WERI-Rb-1 (cell line): ENCODE data around the gene LPP.
A peak's percentile ranks its signal among the peaks of the same experiment; 100 is the strongest.

Experiments used
- DNase-seq: peaks from one replicate; pipeline ENCODE4 v3.0.0-alpha.2; 2020
- H3K27ac ChIP-seq: fragments of 250-450 bp; sonication (Bioruptor Pico); 2 replicates; pipeline ENCODE4 v1.5.1; 2020; ENCODE audit warnings: mild to moderate bottlenecking, moderate library complexity
- H3K27me3 ChIP-seq: fragments of 250-450 bp; sonication (Bioruptor Pico); 2 replicates; pipeline ENCODE4 v1.5.1; 2021; ENCODE audit warnings: mild to moderate bottlenecking, low read depth, moderate library complexity; ENCODE audit not compliant: insufficient read depth, severe bottlenecking
- H3K36me3 ChIP-seq: fragments of 250-450 bp; sonication (Bioruptor Pico); 2 replicates; pipeline ENCODE4 v1.5.1; 2020; ENCODE audit warnings: mild to moderate bottlenecking, moderate library complexity
- H3K4me3 ChIP-seq: 2 replicates; pipeline ENCODE4 v1.5.1; 2011; ENCODE audit warnings: low read depth, mild to moderate bottlenecking, control low read depth, low read length
- H3K9me3 ChIP-seq: fragments of 250-450 bp; sonication (Bioruptor Pico); 2 replicates; pipeline ENCODE4 v1.5.1; 2021; ENCODE audit warnings: mild to moderate bottlenecking, moderate library complexity; ENCODE audit not compliant: severe bottlenecking
- TF ChIP-seq, protein P1 (sequence below): IDR thresholded peaks from 2 replicates; pipeline ENCODE4 v1.5.1; 2011; ENCODE audit warnings: low read depth, mild to moderate bottlenecking, control low read depth, inconsistent platforms, low read length

Gene LPP

DNA sequence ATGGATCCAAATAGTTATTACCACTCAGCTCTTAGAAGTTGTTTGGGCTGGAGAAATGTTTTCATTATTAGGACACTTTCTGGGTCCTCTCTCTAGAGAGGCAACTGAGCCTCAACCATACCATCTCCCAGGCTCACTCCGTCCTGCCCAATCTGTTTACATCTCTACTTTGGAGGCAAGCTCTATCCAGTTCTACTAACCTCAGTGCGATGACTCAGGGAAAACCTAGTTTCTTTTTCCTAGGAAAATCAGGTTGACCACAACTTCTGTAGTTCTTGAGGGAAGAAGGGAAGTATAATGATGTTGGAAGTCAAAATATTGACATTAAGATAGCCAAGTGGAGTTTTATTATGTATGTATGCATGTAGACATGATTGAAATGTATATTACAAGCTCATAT, 40.4 kb downstream of the LPP start:
- Histone ChIP-seq H3K9me3 (no peaks in the 10 kb centered on the region), H3K4me3 (no peak overlapping the region), H3K36me3 (no peaks in the 10 kb centered on the region), H3K27me3 (no peaks in the 10 kb centered on the region), H3K27ac (no peak overlapping the region)
- DNase-seq: no peak
- TF ChIP-seq, protein P1, sequence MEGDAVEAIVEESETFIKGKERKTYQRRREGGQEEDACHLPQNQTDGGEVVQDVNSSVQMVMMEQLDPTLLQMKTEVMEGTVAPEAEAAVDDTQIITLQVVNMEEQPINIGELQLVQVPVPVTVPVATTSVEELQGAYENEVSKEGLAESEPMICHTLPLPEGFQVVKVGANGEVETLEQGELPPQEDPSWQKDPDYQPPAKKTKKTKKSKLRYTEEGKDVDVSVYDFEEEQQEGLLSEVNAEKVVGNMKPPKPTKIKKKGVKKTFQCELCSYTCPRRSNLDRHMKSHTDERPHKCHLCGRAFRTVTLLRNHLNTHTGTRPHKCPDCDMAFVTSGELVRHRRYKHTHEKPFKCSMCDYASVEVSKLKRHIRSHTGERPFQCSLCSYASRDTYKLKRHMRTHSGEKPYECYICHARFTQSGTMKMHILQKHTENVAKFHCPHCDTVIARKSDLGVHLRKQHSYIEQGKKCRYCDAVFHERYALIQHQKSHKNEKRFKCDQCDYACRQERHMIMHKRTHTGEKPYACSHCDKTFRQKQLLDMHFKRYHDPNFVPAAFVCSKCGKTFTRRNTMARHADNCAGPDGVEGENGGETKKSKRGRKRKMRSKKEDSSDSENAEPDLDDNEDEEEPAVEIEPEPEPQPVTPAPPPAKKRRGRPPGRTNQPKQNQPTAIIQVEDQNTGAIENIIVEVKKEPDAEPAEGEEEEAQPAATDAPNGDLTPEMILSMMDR: no peak

DNA sequence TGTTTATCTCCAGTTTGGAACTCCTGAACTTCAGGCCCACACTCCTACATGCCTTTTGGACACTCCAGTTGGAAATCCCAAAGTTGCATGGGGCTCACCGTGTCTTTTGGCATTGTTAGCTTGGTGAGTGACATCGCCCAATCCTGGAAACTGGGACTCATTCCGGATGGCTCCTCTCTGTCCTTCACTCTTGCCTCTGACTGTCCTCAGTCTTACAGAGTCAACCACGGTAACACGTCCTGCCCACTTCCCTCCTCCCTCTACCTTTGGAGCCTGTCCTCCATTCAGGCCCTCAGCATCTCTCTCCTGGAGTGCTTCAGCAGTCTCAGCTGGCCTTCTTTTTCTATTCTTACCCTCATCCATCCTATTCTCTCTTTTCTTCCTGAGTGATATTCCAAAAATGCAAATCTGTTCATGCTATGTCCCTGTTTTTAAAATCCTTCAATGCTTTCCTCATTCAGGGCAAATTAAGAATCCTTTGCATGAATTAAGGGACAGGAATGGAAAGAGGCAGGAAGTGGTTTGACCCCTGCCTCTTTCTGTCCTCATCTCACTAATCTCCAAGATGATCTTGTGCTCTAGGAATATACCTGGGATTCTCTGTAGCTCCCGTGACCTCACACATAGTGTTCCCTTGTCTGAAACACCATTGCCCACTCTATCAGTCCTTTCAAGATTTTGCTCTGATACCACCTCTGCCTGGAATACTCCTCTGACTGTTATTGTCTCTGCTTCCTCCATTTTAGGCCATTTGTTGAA, 42.5 kb downstream of the LPP start:
- no peak overlapping the region for H3K27ac ChIP-seq
- TF ChIP-seq, protein P1: no peak
- no peaks in the 10 kb centered on the region for H3K9me3 ChIP-seq
- no peaks in the 10 kb centered on the region for H3K27me3 ChIP-seq
- H3K36me3 ChIP-seq: no peaks in the 10 kb centered on the region
- DNase-seq: no peak
- no peak overlapping the region for H3K4me3 ChIP-seq

DNA sequence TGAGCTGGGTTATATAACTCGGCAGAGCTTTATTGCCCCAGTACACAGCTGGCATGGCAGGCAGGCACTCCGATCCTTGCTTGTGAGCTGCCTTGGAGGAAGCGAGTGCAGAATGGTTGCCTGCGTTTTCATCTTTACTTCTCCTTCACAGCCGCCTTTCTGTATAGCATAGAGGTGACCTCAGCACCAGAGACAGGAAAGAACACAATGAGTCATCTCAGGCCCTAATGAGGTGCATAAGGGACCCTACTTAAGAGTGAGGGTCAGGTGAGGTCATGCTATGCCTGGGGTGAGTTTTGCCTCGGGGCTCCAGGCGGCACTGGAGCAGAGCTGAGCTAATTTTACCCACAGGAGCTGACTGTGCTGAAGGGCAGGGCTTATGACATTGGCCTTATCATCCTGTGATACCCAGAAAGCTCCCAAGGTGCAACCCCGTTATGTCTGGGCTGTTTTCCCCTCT, 43.5 kb downstream of the LPP start:
- TF ChIP-seq, protein P1: no peak
- Histone ChIP-seq H3K36me3 (no peaks in the 10 kb centered on the region), H3K4me3 (no peak overlapping the region), H3K27ac (no peak overlapping the region), H3K27me3 (no peaks in the 10 kb centered on the region), H3K9me3 (no peaks in the 10 kb centered on the region)
- peak; percentile 11 for DNase-seq

DNA sequence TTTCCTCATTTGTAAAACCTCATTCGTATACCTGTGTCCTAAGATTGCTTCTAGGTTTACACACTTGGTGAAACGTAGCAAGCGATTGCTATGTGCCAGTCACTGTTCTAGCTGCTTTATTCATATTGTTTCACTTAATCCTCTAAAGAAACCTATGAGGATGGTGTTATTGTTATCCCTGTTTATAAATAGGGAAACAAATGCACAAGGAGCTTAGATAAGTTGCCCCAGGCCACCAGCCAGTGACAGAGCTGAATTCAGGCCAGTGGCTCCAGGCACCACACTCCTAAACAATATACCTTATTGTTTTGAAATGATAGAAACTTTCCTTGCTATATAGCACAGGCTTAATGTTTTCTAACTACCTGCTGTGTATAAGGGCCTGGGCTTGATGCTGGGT, 44.0 kb downstream of the LPP start:
- TF ChIP-seq, protein P1: no peak
- H3K4me3 ChIP-seq: no peak overlapping the region

DNA sequence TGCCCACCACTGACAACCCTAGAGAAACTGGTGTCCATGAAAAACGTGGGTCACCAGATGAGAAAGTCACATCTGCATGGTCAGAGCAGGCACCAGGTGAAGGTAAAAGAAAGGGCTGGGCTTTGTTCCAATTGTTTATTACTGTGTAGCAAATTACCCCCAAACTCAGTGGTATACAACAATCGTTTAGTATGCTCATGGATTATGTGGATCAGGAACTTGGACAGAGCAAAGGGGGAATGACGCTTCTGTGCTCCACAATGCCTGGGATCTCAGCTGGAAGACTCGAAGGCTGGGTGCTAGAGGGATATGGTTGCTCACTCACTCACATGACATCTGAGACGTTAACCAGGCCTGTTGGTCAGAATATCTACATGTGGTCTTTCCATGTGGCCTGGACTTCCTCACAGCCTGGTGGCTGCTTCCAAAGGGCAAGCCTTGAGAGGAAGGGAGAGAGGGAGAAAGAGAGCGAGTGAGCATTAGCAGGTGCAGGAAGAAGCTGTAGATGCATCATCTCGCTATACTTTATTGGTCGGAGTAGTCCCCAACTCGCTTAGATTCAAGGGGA, 44.9 kb downstream of the LPP start:
- no peak for DNase-seq
- Histone ChIP-seq H3K27me3 (no peaks in the 10 kb centered on the region), H3K4me3 (no peak overlapping the region), H3K9me3 (no peaks in the 10 kb centered on the region), H3K27ac (no peak overlapping the region), H3K36me3 (no peaks in the 10 kb centered on the region)
- TF ChIP-seq, protein P1: no peak

More for the DNA sequence above, 44.0 kb downstream of the LPP start:
- DNase-seq: no peak
- Histone ChIP-seq H3K9me3 (no peaks in the 10 kb centered on the region), H3K36me3 (no peaks in the 10 kb centered on the region), H3K27me3 (no peaks in the 10 kb centered on the region), H3K27ac (no peak overlapping the region)

DNA sequence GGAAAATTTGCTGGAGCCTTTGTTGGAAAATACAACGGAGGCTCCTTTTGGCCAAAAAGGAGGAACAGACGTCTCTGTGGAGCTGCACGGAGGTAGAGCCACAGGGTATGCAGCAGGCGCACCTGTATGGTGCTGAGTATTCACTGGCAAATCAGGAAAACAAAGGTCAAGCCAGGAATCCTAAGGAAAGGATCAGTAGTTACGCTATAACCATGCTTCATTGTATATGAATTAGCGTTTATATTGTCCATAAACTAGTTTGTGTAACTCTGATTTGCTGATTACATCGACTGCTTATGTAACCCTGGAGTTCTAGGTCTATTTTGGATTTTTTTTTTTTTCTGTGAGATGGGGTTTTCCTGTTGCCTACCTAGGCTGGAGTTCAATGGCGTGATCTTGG, 45.4 kb downstream of the LPP start:
- Histone ChIP-seq H3K27ac (no peak overlapping the region), H3K36me3 (no peaks in the 10 kb centered on the region), H3K9me3 (no peaks in the 10 kb centered on the region), H3K4me3 (no peak overlapping the region), H3K27me3 (no peaks in the 10 kb centered on the region)
- TF ChIP-seq, protein P1: no peak
- DNase-seq: no peak
